Stimulated activated effector memory CD8-positive, alpha-beta T cell treated with anti-CD3 and anti-CD28 coated beads, Interleukin-12 subunit alpha, Interleukin-12 subunit beta, amount 100 ng/mL, for 72 hours (primary cell): Measurements from ENCODE around the gene ZFP92.

Experiments used
- ATAC-seq: fragments of 150-1000 bp; cut with Tn5 transposase; 2 replicates; pipeline ENCODE4 v1.10.0; 2021
- DNase-seq, 2 donors: peaks; one replicate each; pipeline ENCODE4 v3.0.0; 2021 to 2022; ENCODE audit warnings: low spot score in 2 of 2
- H3K27ac Mint-ChIP-seq: one replicate; pipeline ENCODE4 v1.8.0; 2022; ENCODE audit warnings: mild to moderate bottlenecking, mixed read lengths
- H3K36me3 Mint-ChIP-seq: one replicate; pipeline ENCODE4 v1.8.0; 2022; ENCODE audit warnings: mild to moderate bottlenecking, mixed read lengths
- H3K4me1 Mint-ChIP-seq: one replicate; pipeline ENCODE4 v1.8.0; 2022; ENCODE audit warnings: mixed read lengths
- H3K4me3 Mint-ChIP-seq: one replicate; pipeline ENCODE4 v1.8.0; 2022; ENCODE audit warnings: mild to moderate bottlenecking, mixed read lengths
- H3K9me3 Mint-ChIP-seq: one replicate; pipeline ENCODE4 v1.8.0; 2022; ENCODE audit warnings: mixed read lengths

The ZFP92 gene

GRCh38 chrX:153411988-153412574 is 809 bp downstream of the ZFP92 start:
- Mint-ChIP-seq H3K9me3 (no peaks in the 10 kb centered on the region), H3K4me1 (peaks cover 8% of the 10 kb centered on the region), H3K36me3 (no peaks in the 10 kb centered on the region), H3K27ac (peak overlapping the region; percentile 77), H3K4me3 (peak overlapping the region; percentile 80)
- ATAC-seq (no peak), DNase-seq (no peak)

- no peak for DNase-seq
- Mint-ChIP-seq H3K36me3 (no peaks in the 10 kb centered on the region), H3K27ac (no peak overlapping the region), H3K4me1 (peaks cover 8% of the 10 kb centered on the region), H3K9me3 (no peaks in the 10 kb centered on the region), H3K4me3 (peak overlapping the region; percentile 80)
- no peak for ATAC-seq
These were observed 1.8 kb downstream of the ZFP92 start for GRCh38 chrX:153412746-153413720.

GRCh38 chrX:153413731-153414130 is 2.5 kb downstream of the ZFP92 start:
- peaks cover 8% of the 10 kb centered on the region for H3K4me1 Mint-ChIP-seq
- H3K9me3 Mint-ChIP-seq, result no peaks in the 10 kb centered on the region
- H3K4me3 Mint-ChIP-seq, result no peak overlapping the region
- ATAC-seq (no peak), DNase-seq (no peak)
- no peak overlapping the region for H3K27ac Mint-ChIP-seq
- H3K36me3 Mint-ChIP-seq, result no peaks in the 10 kb centered on the region

- ATAC-seq, result no peak
- Mint-ChIP-seq H3K4me1 (peaks cover 8% of the 10 kb centered on the region), H3K4me3 (no peak overlapping the region), H3K36me3 (no peaks in the 10 kb centered on the region), H3K27ac (no peak overlapping the region), H3K9me3 (no peaks in the 10 kb centered on the region)
- DNase-seq, result no peak
These were observed 3.7 kb downstream of the ZFP92 start for GRCh38 chrX:153414856-153415510.

- H3K36me3 Mint-ChIP-seq, result no peaks in the 10 kb centered on the region
- no peak for ATAC-seq
- no peak for DNase-seq
- H3K4me3 Mint-ChIP-seq, result no peak overlapping the region
- H3K9me3 Mint-ChIP-seq, result no peaks in the 10 kb centered on the region
- peaks cover 6% of the 10 kb centered on the region for H3K4me1 Mint-ChIP-seq
- H3K27ac Mint-ChIP-seq, result no peak overlapping the region
These were observed 5.6 kb downstream of the ZFP92 start for GRCh38 chrX:153416781-153417450.

GRCh38 chrX:153417637-153418036 is 6.4 kb downstream of the ZFP92 start:
- no peak overlapping the region for H3K27ac Mint-ChIP-seq
- DNase-seq (no peak), ATAC-seq (no peak)
- no peaks in the 10 kb centered on the region for H3K36me3 Mint-ChIP-seq
- no peaks in the 10 kb centered on the region for H3K9me3 Mint-ChIP-seq
- H3K4me3 Mint-ChIP-seq, result no peak overlapping the region
- H3K4me1 Mint-ChIP-seq, result no peaks in the 10 kb centered on the region

GRCh38 chrX:153420851-153421599 is 9.8 kb downstream of the ZFP92 start:
- Mint-ChIP-seq H3K36me3 (no peaks in the 10 kb centered on the region), H3K4me3 (no peak overlapping the region), H3K4me1 (no peaks in the 10 kb centered on the region), H3K9me3 (no peaks in the 10 kb centered on the region), H3K27ac (no peak overlapping the region)
- no peak for DNase-seq
- no peak for ATAC-seq

GRCh38 chrX:153421856-153422255 is 10.6 kb downstream of the ZFP92 start:
- no peaks in the 10 kb centered on the region for H3K4me1 Mint-ChIP-seq
- no peaks in the 10 kb centered on the region for H3K9me3 Mint-ChIP-seq
- DNase-seq, result no peak
- H3K36me3 Mint-ChIP-seq, result no peaks in the 10 kb centered on the region
- no peak for ATAC-seq
- H3K27ac Mint-ChIP-seq, result no peak overlapping the region
- no peak overlapping the region for H3K4me3 Mint-ChIP-seq

- Mint-ChIP-seq H3K9me3 (no peaks in the 10 kb centered on the region), H3K4me1 (no peaks in the 10 kb centered on the region), H3K27ac (no peak overlapping the region), H3K36me3 (no peaks in the 10 kb centered on the region), H3K4me3 (no peak overlapping the region)
- ATAC-seq (no peak), DNase-seq (no peak)
These were observed 12.4 kb downstream of the ZFP92 start for GRCh38 chrX:153423652-153424051.

GRCh38 chrX:153426204-153426603 is 14.9 kb downstream of the ZFP92 start:
- no peak for ATAC-seq
- no peaks in the 10 kb centered on the region for H3K4me1 Mint-ChIP-seq
- DNase-seq, result no peak
- H3K9me3 Mint-ChIP-seq, result peaks cover 2% of the 10 kb centered on the region
- H3K27ac Mint-ChIP-seq, result no peak overlapping the region
- H3K4me3 Mint-ChIP-seq, result no peak overlapping the region
- H3K36me3 Mint-ChIP-seq, result no peaks in the 10 kb centered on the region

GRCh38 chrX:153430796-153431195 is 19.5 kb downstream of the ZFP92 start:
- no peak overlapping the region for H3K27ac Mint-ChIP-seq
- ATAC-seq (no peak), DNase-seq (no peak)
- no peaks in the 10 kb centered on the region for H3K36me3 Mint-ChIP-seq
- peaks cover 2% of the 10 kb centered on the region for H3K9me3 Mint-ChIP-seq
- H3K4me3 Mint-ChIP-seq, result no peak overlapping the region
- no peaks in the 10 kb centered on the region for H3K4me1 Mint-ChIP-seq

- peaks cover 2% of the 10 kb centered on the region for H3K9me3 Mint-ChIP-seq
- no peak for DNase-seq
- no peak overlapping the region for H3K27ac Mint-ChIP-seq
- ATAC-seq, result no peak
- H3K36me3 Mint-ChIP-seq, result no peaks in the 10 kb centered on the region
- no peak overlapping the region for H3K4me3 Mint-ChIP-seq
- H3K4me1 Mint-ChIP-seq, result no peaks in the 10 kb centered on the region
These were observed 21.9 kb downstream of the ZFP92 start for GRCh38 chrX:153433161-153433680.

- no peaks in the 10 kb centered on the region for H3K4me1 Mint-ChIP-seq
- no peak overlapping the region for H3K27ac Mint-ChIP-seq
- peaks cover 2% of the 10 kb centered on the region for H3K9me3 Mint-ChIP-seq
- no peak for ATAC-seq
- H3K4me3 Mint-ChIP-seq, result no peak overlapping the region
- no peaks in the 10 kb centered on the region for H3K36me3 Mint-ChIP-seq
- no peak for DNase-seq
These were observed 22.6 kb downstream of the ZFP92 start for GRCh38 chrX:153433781-153434285.

- Mint-ChIP-seq H3K4me1 (no peaks in the 10 kb centered on the region), H3K27ac (no peak overlapping the region), H3K36me3 (no peaks in the 10 kb centered on the region), H3K9me3 (peaks cover 2% of the 10 kb centered on the region), H3K4me3 (no peak overlapping the region)
- ATAC-seq, result no peak
- no peak for DNase-seq
These were observed 23.5 kb downstream of the ZFP92 start for GRCh38 chrX:153434801-153435200.
